GM12878 (cell line): Measurements from ENCODE around the gene ATRNL1.

Experiments used
- CTCF ChIP-seq, 3 experiments: IDR thresholded peaks in 2 of 3; conservative IDR thresholded peaks in 1 of 3; 2 replicates each; pipeline ENCODE4 v1.5.1; 2011; ENCODE audit warnings: low read depth in 3 of 3, low read length in 3 of 3, mild to moderate bottlenecking in 3 of 3, control low read depth in 2 of 3, moderate library complexity in 2 of 3, inconsistent platforms in 1 of 3, mixed read lengths in 1 of 3; ENCODE audit not compliant: control insufficient read depth in 2 of 3, insufficient read depth in 1 of 3; ENCODE audit errors: extremely low read depth in 1 of 3
- ELK1 ChIP-seq: IDR thresholded peaks from 2 replicates; pipeline ENCODE4 v1.6.1; 2012; ENCODE audit warnings: low read depth, low read length, improper control_type of control experiment
- EZH2 ChIP-seq: IDR thresholded peaks from 2 replicates; pipeline ENCODE4 v1.6.1; 2012; ENCODE audit warnings: low read depth, mild to moderate bottlenecking, control low read depth, inconsistent platforms, low read length, borderline replicate concordance; ENCODE audit not compliant: control insufficient read depth
- HDAC6 ChIP-seq: fragments of 200-600 bp; sonication (generic); IDR thresholded peaks from one replicate; pipeline ENCODE4 v1.8.0; 2017; ENCODE audit warnings: antibody characterized with exemption; ENCODE audit not compliant: unreplicated experiment
- MAX ChIP-seq: IDR thresholded peaks from 2 replicates; pipeline ENCODE4 v1.6.1; 2012; ENCODE audit warnings: low read depth, low read length, improper control_type of control experiment
- MXI1 ChIP-seq: fragments of 150-350 bp; IDR thresholded peaks from 2 replicates; pipeline ENCODE4 v1.6.1; 2011; ENCODE audit warnings: low read depth, mild to moderate bottlenecking, inconsistent platforms, low read length, improper control_type of control experiment
- NFYB ChIP-seq: IDR thresholded peaks from 2 replicates; pipeline ENCODE4 v1.6.1; 2011; ENCODE audit warnings: low read depth, mild to moderate bottlenecking, low read length, improper control_type of control experiment, moderate library complexity; ENCODE audit not compliant: insufficient read depth
- NRF1 ChIP-seq: conservative IDR thresholded peaks from 2 replicates; pipeline ENCODE4 v1.6.1; 2011; ENCODE audit warnings: mild to moderate bottlenecking, low read depth, low read length, improper control_type of control experiment
- POLR2A ChIP-seq: IDR thresholded peaks from 2 replicates; pipeline ENCODE4 v1.6.1; 2011; ENCODE audit warnings: low read depth, mild to moderate bottlenecking, low read length
- POLR2AphosphoS5 ChIP-seq: IDR thresholded peaks from 2 replicates; pipeline ENCODE4 v1.6.1; 2011; ENCODE audit warnings: mild to moderate bottlenecking, low read length, inconsistent platforms
- SIN3A ChIP-seq: IDR thresholded peaks from 2 replicates; pipeline ENCODE4 v1.6.1; 2012; ENCODE audit warnings: low read depth, low read length, improper control_type of control experiment
- SMC3 ChIP-seq: IDR thresholded peaks from 2 replicates; pipeline ENCODE4 v1.6.1; 2011; ENCODE audit warnings: low read length, improper control_type of control experiment, borderline replicate concordance
- TARDBP ChIP-seq: IDR thresholded peaks from 2 replicates; pipeline ENCODE4 v1.6.1; 2016; ENCODE audit warnings: borderline replicate concordance

- TF ChIP-seq TARDBP (no peak), POLR2AphosphoS5 (no peak), NRF1 (no peak), POLR2A (no peak), SMC3 (no peak), CTCF (IDR thresholded peaks at IDR 0.05 in 2 of 3, conservative IDR thresholded peaks at IDR 0.05 in 1 of 3; ENCODE audit: control insufficient read depth in 2 of 3, extremely low read depth in 1 of 3, insufficient read depth in 1 of 3, low read depth in 3 of 3, low read length in 3 of 3) (no peak), HDAC6 (no peak), ELK1 (no peak), SIN3A (no peak), EZH2 (no peak), MAX (no peak), NFYB (no peak), MXI1 (no peak)
These were observed 29.2 kb upstream of the ATRNL1 start for GRCh38 chr10:115063701-115064658.
